Gastrocnemius medialis (tissue), 4 donors: ENCODE measurements around the gene SFXN5. TPM values are rescaled to one million over a fixed set of nuclear protein-coding genes. Genes with fewer than 3 reads are reported as not detected.

Experiments
- ATAC-seq, 2 donors: fragments of 150-250 bp; one replicate each; pipeline ENCODE4 v1.9.1; 2016
- DNase-seq, 2 donors: peaks; one replicate each; pipeline ENCODE4 v3.0.0-alpha.2; 2019
- H3K27ac ChIP-seq, 4 donors: fragments of 200-600 bp; sonication (generic); 1 replicate in 1 of 4; 2 replicates in 3 of 4; pipeline ENCODE4 v1.5.1; 2016 to 2018; ENCODE audit warnings: mild to moderate bottlenecking in 2 of 4, moderate library complexity in 1 of 4
- H3K27me3 ChIP-seq, 3 donors: fragments of 200-600 bp; sonication (generic) in 2 of 3; 1 replicate in 1 of 3; 2 replicates in 2 of 3; pipeline versions ENCODE4 v1.5.1 to v1.6.0; 2016 to 2019; ENCODE audit warnings: mild to moderate bottlenecking in 1 of 3, moderate library complexity in 1 of 3
- H3K36me3 ChIP-seq, 2 donors: fragments of 200-600 bp; sonication (generic) in 1 of 2; one replicate each; pipeline ENCODE4 v1.5.1; 2017 to 2018
- H3K4me1 ChIP-seq, 2 donors: fragments of 200-600 bp; sonication (generic) in 1 of 2; one replicate each; pipeline ENCODE4 v1.5.1; 2016 to 2017; ENCODE audit warnings: mild to moderate bottlenecking in 2 of 2
- H3K4me3 ChIP-seq, 4 donors: fragments of 200-600 bp; sonication (generic) in 3 of 4; 1 replicate in 1 of 4; 2 replicates in 3 of 4; pipeline ENCODE4 v1.5.1; 2016 to 2019; ENCODE audit warnings: mild to moderate bottlenecking in 2 of 4
- H3K9me3 ChIP-seq, 3 donors: fragments of 200-600 bp; sonication (generic) in 2 of 3; 1 replicate in 1 of 3; 2 replicates in 2 of 3; pipeline ENCODE4 v1.5.1; 2016 to 2019
- POLR2A ChIP-seq, 2 donors: fragments of 450-650 bp; IDR thresholded peaks; one replicate each; pipeline ENCODE4 v1.6.1; 2017; ENCODE audit warnings: antibody characterized with exemption in 2 of 2, mild to moderate bottlenecking in 2 of 2, moderate library complexity in 2 of 2
- in situ Hi-C, 4 donors: fragments of 200-750 bp; cut with MboI; loops; one replicate each; pipeline versions ENCODE4 v1.15.0 to v1.8.0; 2017; ENCODE audit warnings: low sequenced_read_pairs in 4 of 4
- intact Hi-C: fragments of 100-400 bp; cut with DNase I; formaldehyde crosslinking; loops from one replicate; pipeline ENCODE4 v1.15.1; 2023; ENCODE audit warnings: low total_unique reads
- total RNA-seq, 4 donors: library from RNA; depleted of rRNA; stranded (reverse); fragments of >200 nt; gene quantifications; one replicate each; pipeline versions ENCODE4 v1.1.0 to v1.2.3, GENCODE V29; 2016
- TF ChIP-seq, protein P1 (sequence below), 5 experiments: fragments of 450-650 bp in 3 of 5; fragments of 200-600 bp in 2 of 5; sonication (generic) in 2 of 5; IDR thresholded peaks in 4 of 5; conservative IDR thresholded peaks in 1 of 5; 1 replicate in 4 of 5; 2 replicates in 1 of 5; pipeline ENCODE4 v1.5.1; 2016 to 2019; ENCODE audit warnings: antibody characterized with exemption in 5 of 5, mild to moderate bottlenecking in 3 of 5, moderate library complexity in 3 of 5

SFXN5 gene
- total RNA-seq, 4 donors from 2014 or later, result 6.8 to 22.7 (median 9.1) TPM

- Histone ChIP-seq H3K27ac (no peak overlapping the region), H3K4me3 (peak overlapping the region; percentile 43 to 62 (median 48)), H3K27me3 (peaks cover 95 to 98% (median 97%) of the 10 kb centered on the region in 3 donors), H3K4me1 (peaks cover 20 to 41% of the 10 kb centered on the region in 2 donors), H3K9me3 (no peaks in the 10 kb centered on the region), H3K36me3 (no peaks in the 10 kb centered on the region)
- no peak for TF ChIP-seq POLR2A (IDR thresholded peaks at IDR 0.05)
- TF ChIP-seq, protein P1, sequence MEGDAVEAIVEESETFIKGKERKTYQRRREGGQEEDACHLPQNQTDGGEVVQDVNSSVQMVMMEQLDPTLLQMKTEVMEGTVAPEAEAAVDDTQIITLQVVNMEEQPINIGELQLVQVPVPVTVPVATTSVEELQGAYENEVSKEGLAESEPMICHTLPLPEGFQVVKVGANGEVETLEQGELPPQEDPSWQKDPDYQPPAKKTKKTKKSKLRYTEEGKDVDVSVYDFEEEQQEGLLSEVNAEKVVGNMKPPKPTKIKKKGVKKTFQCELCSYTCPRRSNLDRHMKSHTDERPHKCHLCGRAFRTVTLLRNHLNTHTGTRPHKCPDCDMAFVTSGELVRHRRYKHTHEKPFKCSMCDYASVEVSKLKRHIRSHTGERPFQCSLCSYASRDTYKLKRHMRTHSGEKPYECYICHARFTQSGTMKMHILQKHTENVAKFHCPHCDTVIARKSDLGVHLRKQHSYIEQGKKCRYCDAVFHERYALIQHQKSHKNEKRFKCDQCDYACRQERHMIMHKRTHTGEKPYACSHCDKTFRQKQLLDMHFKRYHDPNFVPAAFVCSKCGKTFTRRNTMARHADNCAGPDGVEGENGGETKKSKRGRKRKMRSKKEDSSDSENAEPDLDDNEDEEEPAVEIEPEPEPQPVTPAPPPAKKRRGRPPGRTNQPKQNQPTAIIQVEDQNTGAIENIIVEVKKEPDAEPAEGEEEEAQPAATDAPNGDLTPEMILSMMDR (IDR thresholded peaks at IDR 0.05 in 4 of 5, conservative IDR thresholded peaks at IDR 0.05 in 1 of 5), result no peak
- ATAC-seq (no peak), DNase-seq (peak in 1 of 2 donors; percentile 10)
- intact Hi-C loops, result loop anchor here (1.0 kb wide), 1 partner anchor 29 kb away; the partner anchor contains the start of gene SPR
- in situ Hi-C loops, result no loop called here
These were observed 154.8 kb downstream of the SFXN5 start for GRCh38 chr2:72916743-72917137.

DNA sequence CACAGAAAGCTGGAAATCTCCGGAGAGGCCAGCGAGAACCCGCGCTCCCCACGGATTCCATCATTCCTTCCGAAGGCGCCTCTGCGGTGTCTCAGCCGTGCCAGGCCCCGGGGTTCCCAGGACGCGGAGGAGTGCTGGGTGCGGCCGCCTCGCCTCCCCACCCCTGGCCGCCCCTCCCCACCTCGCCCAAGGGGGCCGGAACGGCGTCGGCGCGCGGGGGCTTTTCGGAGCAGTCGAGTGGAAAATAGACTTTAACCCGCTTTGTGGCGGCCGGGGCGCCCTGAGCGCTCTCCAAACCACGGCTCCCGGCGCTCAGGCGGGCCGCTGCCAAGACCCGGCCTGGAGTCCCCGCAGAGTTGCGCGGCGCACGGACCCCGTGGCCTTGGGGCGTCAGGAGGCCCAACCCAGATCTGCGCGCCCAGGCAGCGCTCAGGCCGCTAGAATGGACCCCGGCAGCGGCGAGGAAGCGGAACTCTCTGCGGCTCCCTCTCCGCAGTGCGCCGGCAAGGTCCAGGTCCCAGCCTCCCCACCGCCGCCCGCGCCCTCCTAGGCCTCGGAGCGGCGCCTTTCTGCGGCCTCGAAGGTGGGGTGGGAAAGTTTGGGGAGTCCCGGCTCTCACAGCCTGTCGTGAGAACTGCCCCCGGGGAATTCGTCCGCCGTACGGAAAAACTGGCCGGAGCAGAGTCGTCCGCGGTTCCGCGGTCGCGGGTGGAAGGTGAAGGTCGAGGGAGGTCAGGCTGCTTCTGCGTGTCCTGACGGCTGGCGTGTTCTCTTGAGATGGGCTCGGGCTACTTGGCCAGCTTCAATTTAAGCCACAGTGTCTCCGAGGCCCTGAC is 155.4 kb downstream of the SFXN5 start:
- Histone ChIP-seq H3K4me3 (peak overlapping the region; percentile 43 to 62 (median 48)), H3K27ac (no peak overlapping the region), H3K27me3 (peaks cover 94 to 98% (median 97%) of the 10 kb centered on the region in 3 donors), H3K4me1 (peaks cover 20 to 41% of the 10 kb centered on the region in 2 donors), H3K36me3 (no peaks in the 10 kb centered on the region), H3K9me3 (no peaks in the 10 kb centered on the region)
- in situ Hi-C loops (no loop called here), intact Hi-C loops (no loop called here)
- DNase-seq (peak in 1 of 2 donors; percentile 18), ATAC-seq (peak in 1 of 2 donors; percentile 53)
- TF ChIP-seq, protein P1 (IDR thresholded peaks at IDR 0.05 in 4 of 5, conservative IDR thresholded peaks at IDR 0.05 in 1 of 5), result no peak
- no peak for TF ChIP-seq POLR2A (IDR thresholded peaks at IDR 0.05)

DNA sequence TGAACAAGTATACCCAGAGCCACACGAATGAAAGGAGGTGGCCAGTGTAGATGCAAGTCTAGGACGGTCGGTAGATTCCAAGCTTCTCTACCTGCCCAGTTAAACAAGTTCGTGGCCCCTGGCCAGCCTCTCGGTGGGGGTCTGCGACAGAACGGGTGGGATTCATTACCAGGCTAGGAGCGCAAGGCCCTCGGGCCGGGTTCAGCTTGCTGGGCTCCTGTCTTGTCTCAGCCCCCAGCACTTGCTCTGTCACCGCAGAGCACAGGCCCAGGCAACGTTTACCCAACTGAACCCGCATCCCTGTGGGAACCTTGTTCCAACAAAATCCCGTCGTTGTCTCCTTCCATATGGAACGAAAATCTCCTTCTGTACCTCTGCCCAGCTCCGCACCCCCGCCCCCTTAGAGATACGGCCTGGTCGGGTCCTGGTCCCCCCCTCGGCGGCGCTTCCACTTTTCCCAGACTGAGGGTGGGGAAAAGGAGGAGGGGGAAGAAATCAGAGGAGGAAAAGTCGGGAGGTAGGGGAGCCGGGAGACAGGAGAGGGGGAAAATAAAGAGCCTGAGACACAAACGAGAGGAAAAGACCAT is 156.1 kb downstream of the SFXN5 start:
- peak overlapping the region; percentile 43 to 62 (median 48) for H3K4me3 ChIP-seq
- no peaks in the 10 kb centered on the region for H3K9me3 ChIP-seq
- H3K36me3 ChIP-seq, result no peaks in the 10 kb centered on the region
- no peak overlapping the region for H3K27ac ChIP-seq
- no peak for ATAC-seq
- H3K4me1 ChIP-seq, result peaks cover 20 to 40% of the 10 kb centered on the region in 2 donors
- intact Hi-C loops (no loop called here), in situ Hi-C loops (no loop called here)
- DNase-seq, result peak in 1 of 2 donors; percentile 8
- peaks cover 94 to 98% (median 97%) of the 10 kb centered on the region in 3 donors for H3K27me3 ChIP-seq
- TF ChIP-seq POLR2A (IDR thresholded peaks at IDR 0.05), result no peak
- TF ChIP-seq, protein P1 (IDR thresholded peaks at IDR 0.05 in 4 of 5, conservative IDR thresholded peaks at IDR 0.05 in 1 of 5), result no peak

GRCh38 chr2:72914589-72915319 is 156.8 kb downstream of the SFXN5 start:
- H3K4me3 ChIP-seq, result no peak overlapping the region
- intact Hi-C loops (no loop called here), in situ Hi-C loops (no loop called here)
- no peaks in the 10 kb centered on the region for H3K36me3 ChIP-seq
- TF ChIP-seq, protein P1 (IDR thresholded peaks at IDR 0.05 in 4 of 5, conservative IDR thresholded peaks at IDR 0.05 in 1 of 5), result no peak
- TF ChIP-seq POLR2A (IDR thresholded peaks at IDR 0.05), result no peak
- no peaks in the 10 kb centered on the region for H3K9me3 ChIP-seq
- DNase-seq, result peak in 1 of 2 donors; percentile 5
- ATAC-seq, result no peak
- no peak overlapping the region for H3K27ac ChIP-seq
- peaks cover 94 to 98% (median 97%) of the 10 kb centered on the region in 3 donors for H3K27me3 ChIP-seq
- peaks cover 20 to 33% of the 10 kb centered on the region in 2 donors for H3K4me1 ChIP-seq
